SK-N-SH (cell line): ENCODE results near the gene TMOD4.

ENCODE experiments used
- JUND ChIP-seq: IDR thresholded peaks from 2 replicates; pipeline ENCODE4 v1.4.0; 2012
- POLR2AphosphoS5 ChIP-seq: IDR thresholded peaks from 2 replicates; pipeline ENCODE4 v1.6.1; 2012; ENCODE audit warnings: low read depth, low read length
- TF ChIP-seq, protein P1 (sequence below): fragments of 200-600 bp; sonication (generic); IDR thresholded peaks from 2 replicates; pipeline ENCODE4 v1.6.1; 2017; ENCODE audit warnings: antibody characterized with exemption, mild to moderate bottlenecking, moderate library complexity
- TF ChIP-seq, protein P2 (sequence below): IDR thresholded peaks from 2 replicates; pipeline ENCODE4 v1.6.1; 2012; ENCODE audit warnings: mild to moderate bottlenecking, low read depth, low read length, moderate library complexity

DNA sequence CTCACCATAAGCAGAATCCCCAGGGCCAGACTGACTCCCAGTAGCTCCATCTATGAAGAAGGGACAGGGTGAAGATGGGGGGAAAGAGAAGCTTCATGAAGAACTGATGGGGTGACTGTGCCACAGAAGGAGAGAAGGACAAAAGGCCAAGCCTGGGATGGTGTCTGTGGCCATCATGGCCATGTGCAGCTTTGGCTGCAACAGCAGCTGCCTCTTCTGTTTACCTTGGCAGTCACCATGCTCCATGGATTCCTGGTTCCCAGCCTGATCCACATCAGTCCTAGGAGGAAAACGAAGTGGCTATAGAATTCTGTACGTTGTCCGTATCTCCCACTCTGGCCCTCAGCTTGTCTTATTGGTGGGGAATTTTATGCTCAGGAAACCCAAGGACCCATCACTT lies 41.4 kb downstream of the TMOD4 start:
- TF ChIP-seq POLR2AphosphoS5, result no peak
- TF ChIP-seq, protein P1, sequence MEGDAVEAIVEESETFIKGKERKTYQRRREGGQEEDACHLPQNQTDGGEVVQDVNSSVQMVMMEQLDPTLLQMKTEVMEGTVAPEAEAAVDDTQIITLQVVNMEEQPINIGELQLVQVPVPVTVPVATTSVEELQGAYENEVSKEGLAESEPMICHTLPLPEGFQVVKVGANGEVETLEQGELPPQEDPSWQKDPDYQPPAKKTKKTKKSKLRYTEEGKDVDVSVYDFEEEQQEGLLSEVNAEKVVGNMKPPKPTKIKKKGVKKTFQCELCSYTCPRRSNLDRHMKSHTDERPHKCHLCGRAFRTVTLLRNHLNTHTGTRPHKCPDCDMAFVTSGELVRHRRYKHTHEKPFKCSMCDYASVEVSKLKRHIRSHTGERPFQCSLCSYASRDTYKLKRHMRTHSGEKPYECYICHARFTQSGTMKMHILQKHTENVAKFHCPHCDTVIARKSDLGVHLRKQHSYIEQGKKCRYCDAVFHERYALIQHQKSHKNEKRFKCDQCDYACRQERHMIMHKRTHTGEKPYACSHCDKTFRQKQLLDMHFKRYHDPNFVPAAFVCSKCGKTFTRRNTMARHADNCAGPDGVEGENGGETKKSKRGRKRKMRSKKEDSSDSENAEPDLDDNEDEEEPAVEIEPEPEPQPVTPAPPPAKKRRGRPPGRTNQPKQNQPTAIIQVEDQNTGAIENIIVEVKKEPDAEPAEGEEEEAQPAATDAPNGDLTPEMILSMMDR, result no peak
- TF ChIP-seq JUND, result no peak
- TF ChIP-seq, protein P2, sequence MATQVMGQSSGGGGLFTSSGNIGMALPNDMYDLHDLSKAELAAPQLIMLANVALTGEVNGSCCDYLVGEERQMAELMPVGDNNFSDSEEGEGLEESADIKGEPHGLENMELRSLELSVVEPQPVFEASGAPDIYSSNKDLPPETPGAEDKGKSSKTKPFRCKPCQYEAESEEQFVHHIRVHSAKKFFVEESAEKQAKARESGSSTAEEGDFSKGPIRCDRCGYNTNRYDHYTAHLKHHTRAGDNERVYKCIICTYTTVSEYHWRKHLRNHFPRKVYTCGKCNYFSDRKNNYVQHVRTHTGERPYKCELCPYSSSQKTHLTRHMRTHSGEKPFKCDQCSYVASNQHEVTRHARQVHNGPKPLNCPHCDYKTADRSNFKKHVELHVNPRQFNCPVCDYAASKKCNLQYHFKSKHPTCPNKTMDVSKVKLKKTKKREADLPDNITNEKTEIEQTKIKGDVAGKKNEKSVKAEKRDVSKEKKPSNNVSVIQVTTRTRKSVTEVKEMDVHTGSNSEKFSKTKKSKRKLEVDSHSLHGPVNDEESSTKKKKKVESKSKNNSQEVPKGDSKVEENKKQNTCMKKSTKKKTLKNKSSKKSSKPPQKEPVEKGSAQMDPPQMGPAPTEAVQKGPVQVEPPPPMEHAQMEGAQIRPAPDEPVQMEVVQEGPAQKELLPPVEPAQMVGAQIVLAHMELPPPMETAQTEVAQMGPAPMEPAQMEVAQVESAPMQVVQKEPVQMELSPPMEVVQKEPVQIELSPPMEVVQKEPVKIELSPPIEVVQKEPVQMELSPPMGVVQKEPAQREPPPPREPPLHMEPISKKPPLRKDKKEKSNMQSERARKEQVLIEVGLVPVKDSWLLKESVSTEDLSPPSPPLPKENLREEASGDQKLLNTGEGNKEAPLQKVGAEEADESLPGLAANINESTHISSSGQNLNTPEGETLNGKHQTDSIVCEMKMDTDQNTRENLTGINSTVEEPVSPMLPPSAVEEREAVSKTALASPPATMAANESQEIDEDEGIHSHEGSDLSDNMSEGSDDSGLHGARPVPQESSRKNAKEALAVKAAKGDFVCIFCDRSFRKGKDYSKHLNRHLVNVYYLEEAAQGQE, result no peak
